Measurements from ENCODE around the gene DDX54. TPM values are rescaled to one million over a fixed set of nuclear protein-coding genes. Genes with fewer than 3 reads are reported as not detected.

DDX54 gene
- total RNA-seq, 5 donors from 2014 or later (not counting 1 experiment from before 2014, with no cell fraction given): 86.1 to 100.0 (median 88.0) TPM

- no peaks in the 10 kb centered on the region for H3K27me3 Mint-ChIP-seq
- H3K4me3 ChIP-seq (ENCODE audit: control insufficient read depth in 1 of 2, extremely low read depth in 1 of 2, low read length in 1 of 2): peak overlapping the region; percentile 25 to 36
- H3K4me3 Mint-ChIP-seq: peak overlapping the region; percentile 28 to 87 (median 69)
- no peaks in the 10 kb centered on the region for H3K9me3 ChIP-seq
- H3K36me3 Mint-ChIP-seq: peaks cover 40% of the 10 kb centered on the region
- ATAC-seq (replicated peaks in 1 of 4) (no peak), DNase-seq (no peak)
- WGBS (ENCODE audit: insufficient coverage): 96% methylated on average over 15 of the region's 18 CpGs
- peak overlapping the region; percentile 43 to 88 for H3K27ac Mint-ChIP-seq
- peaks cover 54 to 72% (median 60%) of the 10 kb centered on the region in 3 donors for H3K4me1 Mint-ChIP-seq
- ChIA-PET CTCF (interaction anchor here (0.5 to 2.0 kb wide), 7 partner anchors 8 to 58 kb away, joined by 3 to 6 read pairs (median 4); no protein-coding TSS in a partner anchor), POLR2A (interaction anchor here in 1 of 2 donors (0.5 kb wide), 1 partner anchor 103 kb away, joined by 7 read pairs; no protein-coding TSS in a partner anchor)
- no peaks in the 10 kb centered on the region for H3K9me3 Mint-ChIP-seq
- H3K27ac ChIP-seq (ENCODE audit: low read length): peak overlapping the region; percentile 15
- H3K27me3 ChIP-seq (replicated peaks in 1 of 2; ENCODE audit: control insufficient read depth in 2 of 2, extremely low read depth in 1 of 2, insufficient read depth in 2 of 2, low read length in 1 of 2): no peaks in the 10 kb centered on the region
- peaks cover 23 to 50% of the 10 kb centered on the region in 2 experiments for H3K4me1 ChIP-seq (ENCODE audit: control insufficient read depth in 1 of 2, extremely low read depth in 1 of 2, insufficient read depth in 2 of 2, low read length in 2 of 2)
- H3K36me3 ChIP-seq (ENCODE audit: control insufficient read depth in 2 of 2, extremely low read depth in 1 of 2, insufficient read depth in 1 of 2, low read length in 1 of 2): peaks cover 8 to 43% of the 10 kb centered on the region in 2 donors
Measured at GRCh38 chr12:113232089-113232839, 47.0 kb upstream of the DDX54 start.

- Mint-ChIP-seq H3K27me3 (no peaks in the 10 kb centered on the region), H3K9me3 (no peaks in the 10 kb centered on the region), H3K27ac (peak overlapping the region in 1 of 2 donors; percentile 27), H3K36me3 (peaks cover 39% of the 10 kb centered on the region), H3K4me3 (peak overlapping the region in 1 of 3 donors; percentile 87), H3K4me1 (peaks cover 54 to 70% (median 55%) of the 10 kb centered on the region in 3 donors)
- ChIA-PET POLR2A (interaction anchor here in 1 of 2 donors (0.5 kb wide), 1 partner anchor 104 kb away, joined by 7 read pairs; no protein-coding TSS in a partner anchor), CTCF (interaction anchor here in 1 of 2 donors (1.1 to 2.0 kb wide), 2 partner anchors 7 to 34 kb away, joined by 4 to 5 read pairs; no protein-coding TSS in a partner anchor)
- H3K9me3 ChIP-seq: no peaks in the 10 kb centered on the region
- no peak overlapping the region for H3K4me3 ChIP-seq (ENCODE audit: control insufficient read depth in 1 of 2, extremely low read depth in 1 of 2, low read length in 1 of 2)
- H3K36me3 ChIP-seq (ENCODE audit: control insufficient read depth in 2 of 2, extremely low read depth in 1 of 2, insufficient read depth in 1 of 2, low read length in 1 of 2): peaks cover 8 to 50% of the 10 kb centered on the region in 2 donors
- no peak for ATAC-seq (replicated peaks in 1 of 4)
- H3K27me3 ChIP-seq (replicated peaks in 1 of 2; ENCODE audit: control insufficient read depth in 2 of 2, extremely low read depth in 1 of 2, insufficient read depth in 2 of 2, low read length in 1 of 2): no peaks in the 10 kb centered on the region
- no peak for DNase-seq
- H3K27ac ChIP-seq (ENCODE audit: low read length): no peak overlapping the region
- whole genome bisulfite sequencing (ENCODE audit: insufficient coverage): 89% methylated on average over 5 of the region's 8 CpGs
- H3K4me1 ChIP-seq (ENCODE audit: control insufficient read depth in 1 of 2, extremely low read depth in 1 of 2, insufficient read depth in 2 of 2, low read length in 2 of 2): peaks cover 23 to 50% of the 10 kb centered on the region in 2 experiments
Measured at GRCh38 chr12:113231235-113232088, 46.2 kb upstream of the DDX54 start.

DNA sequence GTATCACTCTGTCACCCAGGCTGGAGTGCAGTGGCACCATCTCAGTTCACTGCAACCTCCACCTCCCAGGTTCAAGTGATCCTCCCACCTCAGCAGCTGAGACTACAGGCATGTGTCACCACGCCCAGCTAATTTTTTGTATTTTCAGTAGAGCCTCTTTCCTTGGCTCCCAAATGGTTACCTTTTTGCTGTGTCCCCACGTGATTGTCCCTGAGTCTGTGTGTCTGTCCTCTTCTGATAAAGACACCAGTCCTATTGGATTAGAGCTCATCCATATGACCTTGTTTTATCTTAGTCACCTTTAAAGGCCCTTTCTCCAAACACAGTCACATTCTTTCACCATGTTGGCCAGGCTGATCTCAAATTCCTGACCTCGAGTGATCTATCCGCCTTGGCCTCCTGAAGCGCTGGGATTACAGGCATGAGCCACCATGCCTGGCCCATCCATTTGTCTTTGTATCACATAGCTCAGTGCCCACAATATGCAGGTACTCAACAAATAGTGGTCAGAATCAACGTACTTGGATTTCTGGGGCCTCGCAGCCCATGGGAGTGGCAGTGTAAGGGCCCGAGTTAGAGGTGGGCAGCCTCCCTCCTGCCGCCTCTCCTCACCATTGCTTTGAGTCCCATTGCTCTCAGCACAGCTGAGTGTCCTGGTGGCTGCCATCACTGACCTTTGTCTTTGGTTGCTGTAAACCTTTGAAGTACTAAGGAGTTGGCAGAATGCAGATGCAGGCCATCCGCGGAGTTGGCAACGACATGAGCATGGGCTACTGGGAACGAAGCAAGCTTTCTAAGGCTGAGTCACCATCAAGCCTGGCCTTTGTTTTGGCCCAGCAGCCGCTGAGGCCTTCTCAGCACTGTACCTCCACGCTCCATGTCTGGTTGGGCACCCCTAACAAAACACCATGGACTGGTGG lies 45.3 kb upstream of the DDX54 start:
- Mint-ChIP-seq H3K27ac (peak overlapping the region; percentile 80 to 91), H3K9me3 (no peaks in the 10 kb centered on the region), H3K4me3 (peak overlapping the region in 1 of 3 donors; percentile 47), H3K27me3 (no peaks in the 10 kb centered on the region), H3K36me3 (peaks cover 38% of the 10 kb centered on the region), H3K4me1 (peaks cover 49 to 64% (median 49%) of the 10 kb centered on the region in 3 donors)
- DNase-seq: no peak
- Histone ChIP-seq H3K4me1 (ENCODE audit: control insufficient read depth in 1 of 2, extremely low read depth in 1 of 2, insufficient read depth in 2 of 2, low read length in 2 of 2) (peaks cover 23 to 50% of the 10 kb centered on the region in 2 experiments), H3K36me3 (ENCODE audit: control insufficient read depth in 2 of 2, extremely low read depth in 1 of 2, insufficient read depth in 1 of 2, low read length in 1 of 2) (peaks cover 8 to 46% of the 10 kb centered on the region in 2 donors), H3K4me3 (ENCODE audit: control insufficient read depth in 1 of 2, extremely low read depth in 1 of 2, low read length in 1 of 2) (no peak overlapping the region), H3K27ac (ENCODE audit: low read length) (no peak overlapping the region), H3K9me3 (no peaks in the 10 kb centered on the region), H3K27me3 (replicated peaks in 1 of 2; ENCODE audit: control insufficient read depth in 2 of 2, extremely low read depth in 1 of 2, insufficient read depth in 2 of 2, low read length in 1 of 2) (no peaks in the 10 kb centered on the region)
- CTCF ChIA-PET: interaction anchor here in 1 of 2 donors (0.9 kb wide), 1 partner anchor 182 kb away, joined by 3 read pairs; no protein-coding TSS in a partner anchor
- 96% methylated on average over 11 of the region's 15 CpGs for WGBS (ENCODE audit: insufficient coverage)
- POLR2A ChIA-PET: no interaction called here
- no peak for ATAC-seq (replicated peaks in 1 of 4)

DNA sequence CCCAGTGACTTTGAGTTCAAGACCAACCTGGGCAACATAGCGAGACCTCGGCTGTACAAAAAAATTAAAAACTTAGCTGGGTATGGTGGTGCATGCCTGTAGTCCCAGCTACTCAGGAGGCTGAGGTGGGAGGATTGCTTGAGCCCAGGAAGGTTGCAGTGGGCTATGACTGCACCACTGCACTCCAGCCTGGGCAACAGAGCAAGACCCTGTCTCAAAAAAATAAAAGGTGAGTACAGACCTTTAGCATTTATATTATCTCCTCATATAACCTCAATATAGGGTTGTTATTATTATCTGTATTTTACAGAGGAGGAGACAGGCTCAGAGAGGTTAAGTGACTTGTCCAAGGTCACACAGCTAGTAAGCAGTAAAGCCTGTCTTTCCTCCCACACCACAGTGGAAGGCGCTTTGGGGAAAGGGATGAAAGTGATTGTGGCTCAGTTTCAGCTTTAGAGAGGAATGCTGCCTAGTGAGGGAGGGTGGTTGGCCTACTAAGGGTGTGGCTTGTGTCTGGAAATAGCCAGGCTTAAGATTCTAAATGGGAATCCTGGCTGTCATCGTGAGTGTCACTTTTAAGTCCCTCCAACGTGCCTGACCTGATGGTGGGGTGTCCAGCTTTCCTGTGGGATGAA lies 43.2 kb upstream of the DDX54 start:
- 91% methylated on average over 4 of the region's 5 CpGs for WGBS (ENCODE audit: insufficient coverage)
- no peak overlapping the region for H3K4me3 ChIP-seq (ENCODE audit: control insufficient read depth in 1 of 2, extremely low read depth in 1 of 2, low read length in 1 of 2)
- DNase-seq: no peak
- H3K4me1 Mint-ChIP-seq: peaks cover 33 to 62% (median 47%) of the 10 kb centered on the region in 3 donors
- CTCF ChIA-PET: no interaction called here
- peaks cover 32% of the 10 kb centered on the region for H3K36me3 Mint-ChIP-seq
- no peak for ATAC-seq (replicated peaks in 1 of 4)
- H3K9me3 ChIP-seq: no peaks in the 10 kb centered on the region
- H3K36me3 ChIP-seq (ENCODE audit: control insufficient read depth in 2 of 2, extremely low read depth in 1 of 2, insufficient read depth in 1 of 2, low read length in 1 of 2): peaks cover 8 to 46% of the 10 kb centered on the region in 2 donors
- no peak overlapping the region for H3K27ac ChIP-seq (ENCODE audit: low read length)
- no peaks in the 10 kb centered on the region for H3K27me3 ChIP-seq (replicated peaks in 1 of 2; ENCODE audit: control insufficient read depth in 2 of 2, extremely low read depth in 1 of 2, insufficient read depth in 2 of 2, low read length in 1 of 2)
- no peaks in the 10 kb centered on the region for H3K9me3 Mint-ChIP-seq
- no peaks in the 10 kb centered on the region for H3K27me3 Mint-ChIP-seq
- peak overlapping the region; percentile 57 to 72 for H3K27ac Mint-ChIP-seq
- H3K4me3 Mint-ChIP-seq: no peak overlapping the region
- H3K4me1 ChIP-seq (ENCODE audit: control insufficient read depth in 1 of 2, extremely low read depth in 1 of 2, insufficient read depth in 2 of 2, low read length in 2 of 2): peaks cover 27 to 53% of the 10 kb centered on the region in 2 experiments
- POLR2A ChIA-PET: no interaction called here

DNA sequence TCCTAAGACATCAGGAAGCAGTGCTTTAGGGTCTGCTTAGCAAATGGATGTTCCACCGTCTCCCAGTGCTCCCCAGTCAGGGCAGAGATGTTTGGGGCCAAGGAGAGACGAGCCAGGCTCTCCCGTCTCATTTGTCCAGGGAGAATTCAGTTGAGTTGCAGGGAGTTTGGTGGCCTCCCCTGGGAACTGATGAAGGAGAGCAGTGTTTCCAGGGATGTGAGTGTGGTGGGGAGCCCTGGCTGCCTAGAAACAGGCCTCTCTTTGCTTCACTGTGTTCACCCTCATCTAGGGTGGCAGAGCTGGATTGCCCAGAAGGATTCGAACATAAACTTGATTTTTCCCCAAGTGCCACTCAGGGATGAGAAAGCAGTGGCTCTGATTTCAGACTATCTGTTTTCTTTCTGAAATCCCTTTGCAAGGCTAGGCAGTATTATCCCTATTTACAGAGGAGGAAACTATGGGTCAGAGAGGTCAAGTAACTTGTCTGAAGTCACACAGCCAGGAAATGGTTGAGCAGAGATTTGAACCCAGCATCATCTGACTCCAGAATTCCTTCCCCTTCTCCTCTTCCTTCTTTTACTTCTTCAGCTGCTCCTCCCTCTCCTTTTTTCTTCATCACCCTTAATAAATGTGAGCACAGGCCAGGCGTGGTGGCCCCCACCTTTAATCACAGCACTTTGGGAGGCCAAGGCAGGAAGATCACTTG lies 42.6 kb upstream of the DDX54 start:
- 95% methylated on average over 4 of the region's 5 CpGs for WGBS (ENCODE audit: insufficient coverage)
- Histone ChIP-seq H3K36me3 (ENCODE audit: control insufficient read depth in 2 of 2, extremely low read depth in 1 of 2, insufficient read depth in 1 of 2, low read length in 1 of 2) (peaks cover 8 to 46% of the 10 kb centered on the region in 2 donors), H3K4me3 (ENCODE audit: control insufficient read depth in 1 of 2, extremely low read depth in 1 of 2, low read length in 1 of 2) (no peak overlapping the region), H3K27ac (ENCODE audit: low read length) (no peak overlapping the region), H3K4me1 (ENCODE audit: control insufficient read depth in 1 of 2, extremely low read depth in 1 of 2, insufficient read depth in 2 of 2, low read length in 2 of 2) (peaks cover 25 to 52% of the 10 kb centered on the region in 2 experiments), H3K9me3 (no peaks in the 10 kb centered on the region), H3K27me3 (replicated peaks in 1 of 2; ENCODE audit: control insufficient read depth in 2 of 2, extremely low read depth in 1 of 2, insufficient read depth in 2 of 2, low read length in 1 of 2) (no peaks in the 10 kb centered on the region)
- Mint-ChIP-seq H3K27ac (peak overlapping the region; percentile 31 to 72), H3K27me3 (no peaks in the 10 kb centered on the region), H3K36me3 (peaks cover 30% of the 10 kb centered on the region), H3K4me1 (peaks cover 33 to 62% (median 46%) of the 10 kb centered on the region in 3 donors), H3K4me3 (no peak overlapping the region), H3K9me3 (no peaks in the 10 kb centered on the region)
- ATAC-seq (replicated peaks in 1 of 4) (no peak), DNase-seq (no peak)
- POLR2A ChIA-PET: no interaction called here
- CTCF ChIA-PET: no interaction called here
